A673 (cell line): Measurements from ENCODE around the gene AMPD2. TPM values are rescaled to one million over a fixed set of nuclear protein-coding genes. Genes with fewer than 3 reads are reported as not detected.

Source experiments
- BruUV-seq: library from RNA; stranded (reverse); fragments of 400-500 nt; replicated peaks from 2 replicates; lab custom pipeline; 2021; lab: Mats Ljungman, UMichigan
- CTCF ChIA-PET: fragments of 300-600 bp; sonication (Branson Sonifier 250); formaldehyde crosslinking; loops from one replicate; lab custom pipeline; 2022; ENCODE audit warnings: antibody characterized with exemption; lab: Charles Lee
- POLR2A ChIA-PET: fragments of 300-600 bp; sonication (Branson Sonifier 250); formaldehyde crosslinking; loops from one replicate; lab custom pipeline; 2022; ENCODE audit warnings: antibody characterized with exemption; ENCODE audit not compliant: low non-redundant PET; lab: Charles Lee
- DNase-seq: peaks from one replicate; pipeline ENCODE4 v3.0.0-alpha.2; 2015; ENCODE audit warnings: low spot score
- H3K27ac ChIP-seq: fragments of 200-600 bp; sonication (generic); 2 replicates; pipeline ENCODE4 v1.5.1; 2016; ENCODE audit warnings: mixed run types, low read depth, mild to moderate bottlenecking, mixed read lengths, antibody characterized with exemption, low read length; ENCODE audit not compliant: poor library complexity, severe bottlenecking
- H3K27me3 ChIP-seq: fragments of 200-600 bp; sonication (generic); replicated peaks from 2 replicates; pipeline ENCODE4 v1.6.1; 2017; ENCODE audit warnings: mixed run types, low read depth, mild to moderate bottlenecking, mixed read lengths, antibody characterized with exemption, low read length; ENCODE audit not compliant: insufficient read depth, poor library complexity
- H3K36me3 ChIP-seq: fragments of 200-600 bp; sonication (generic); 2 replicates; pipeline ENCODE4 v1.6.1; 2016; ENCODE audit warnings: mixed run types, mild to moderate bottlenecking, mixed read lengths, antibody characterized with exemption, low read length; ENCODE audit not compliant: insufficient read depth, poor library complexity, severe bottlenecking
- H3K4me1 ChIP-seq: fragments of 200-600 bp; sonication (generic); 2 replicates; pipeline ENCODE4 v1.6.1; 2017; ENCODE audit warnings: mixed run types, mild to moderate bottlenecking, mixed read lengths, antibody characterized with exemption, low read length; ENCODE audit not compliant: insufficient read depth, poor library complexity, severe bottlenecking
- H3K4me3 ChIP-seq: fragments of 200-600 bp; sonication (generic); 2 replicates; pipeline ENCODE4 v1.5.1; 2016; ENCODE audit warnings: low read depth, mixed run types, mild to moderate bottlenecking, mixed read lengths, low read length; ENCODE audit not compliant: poor library complexity, severe bottlenecking
- H3K9me3 ChIP-seq: fragments of 200-600 bp; sonication (generic); 2 replicates; pipeline ENCODE4 v1.6.1; 2016; ENCODE audit warnings: mixed run types, low read depth, mild to moderate bottlenecking, mixed read lengths, antibody characterized with exemption, low read length; ENCODE audit not compliant: poor library complexity, severe bottlenecking
- EZH2 ChIP-seq: fragments of 200-600 bp; sonication (generic); IDR thresholded peaks from 2 replicates; pipeline ENCODE4 v1.6.1; 2017; ENCODE audit warnings: borderline replicate concordance, low read depth, mild to moderate bottlenecking, mixed read lengths, antibody characterized with exemption, low read length; ENCODE audit not compliant: poor library complexity, severe bottlenecking
- intact Hi-C: fragments of 100-400 bp; cut with micrococcal nuclease; formaldehyde crosslinking; loops from one replicate; pipeline ENCODE4 v1.10.0; 2022; ENCODE audit not compliant: unreplicated experiment
- total RNA-seq: library from RNA; stranded (reverse); gene quantifications from 2 replicates; pipeline ENCODE4 v1.2.3, GENCODE V29; 2021
- TF ChIP-seq, protein P1 (sequence below): fragments of 300-800, 200-600 bp; sonication (generic); conservative IDR thresholded peaks from 2 replicates; pipeline ENCODE4 v1.5.1; 2017; ENCODE audit warnings: low read depth, mild to moderate bottlenecking, antibody characterized with exemption, low read length, moderate library complexity, mixed read lengths

The AMPD2 gene
- total RNA-seq, 1 experiment from 2014 or later, result 132 TPM

DNA sequence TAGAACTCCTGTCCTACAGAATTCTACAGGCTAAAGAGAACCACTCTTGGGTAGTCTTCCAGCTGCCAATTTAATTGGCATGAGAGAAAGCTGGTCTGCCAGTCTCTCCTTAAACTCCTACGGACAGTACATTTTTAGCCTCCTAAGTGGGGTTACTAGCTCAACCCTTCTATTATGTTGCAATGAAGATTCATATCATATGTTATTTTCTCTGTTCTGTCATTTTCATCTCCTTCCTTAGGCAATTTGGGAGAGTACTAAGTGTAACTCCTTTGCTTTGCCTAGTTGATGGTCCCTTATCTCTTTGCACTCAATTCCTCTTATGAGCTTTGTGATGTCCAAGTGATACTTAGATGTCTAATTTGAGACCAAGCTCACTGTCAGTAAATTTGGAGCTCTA lies 14.3 kb upstream of the AMPD2 start:
- Histone ChIP-seq H3K9me3 (no peaks in the 10 kb centered on the region), H3K36me3 (no peaks in the 10 kb centered on the region), H3K27me3 (no peaks in the 10 kb centered on the region), H3K4me1 (no peaks in the 10 kb centered on the region), H3K4me3 (no peak overlapping the region), H3K27ac (no peak overlapping the region)
- no TSS peak for BruUV-seq
- intact Hi-C loops, result no loop called here
- CTCF ChIA-PET, result no interaction called here
- TF ChIP-seq, protein P1, sequence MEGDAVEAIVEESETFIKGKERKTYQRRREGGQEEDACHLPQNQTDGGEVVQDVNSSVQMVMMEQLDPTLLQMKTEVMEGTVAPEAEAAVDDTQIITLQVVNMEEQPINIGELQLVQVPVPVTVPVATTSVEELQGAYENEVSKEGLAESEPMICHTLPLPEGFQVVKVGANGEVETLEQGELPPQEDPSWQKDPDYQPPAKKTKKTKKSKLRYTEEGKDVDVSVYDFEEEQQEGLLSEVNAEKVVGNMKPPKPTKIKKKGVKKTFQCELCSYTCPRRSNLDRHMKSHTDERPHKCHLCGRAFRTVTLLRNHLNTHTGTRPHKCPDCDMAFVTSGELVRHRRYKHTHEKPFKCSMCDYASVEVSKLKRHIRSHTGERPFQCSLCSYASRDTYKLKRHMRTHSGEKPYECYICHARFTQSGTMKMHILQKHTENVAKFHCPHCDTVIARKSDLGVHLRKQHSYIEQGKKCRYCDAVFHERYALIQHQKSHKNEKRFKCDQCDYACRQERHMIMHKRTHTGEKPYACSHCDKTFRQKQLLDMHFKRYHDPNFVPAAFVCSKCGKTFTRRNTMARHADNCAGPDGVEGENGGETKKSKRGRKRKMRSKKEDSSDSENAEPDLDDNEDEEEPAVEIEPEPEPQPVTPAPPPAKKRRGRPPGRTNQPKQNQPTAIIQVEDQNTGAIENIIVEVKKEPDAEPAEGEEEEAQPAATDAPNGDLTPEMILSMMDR, result no peak
- TF ChIP-seq EZH2, result no peak
- POLR2A ChIA-PET, result no interaction called here
- DNase-seq, result no peak

DNA sequence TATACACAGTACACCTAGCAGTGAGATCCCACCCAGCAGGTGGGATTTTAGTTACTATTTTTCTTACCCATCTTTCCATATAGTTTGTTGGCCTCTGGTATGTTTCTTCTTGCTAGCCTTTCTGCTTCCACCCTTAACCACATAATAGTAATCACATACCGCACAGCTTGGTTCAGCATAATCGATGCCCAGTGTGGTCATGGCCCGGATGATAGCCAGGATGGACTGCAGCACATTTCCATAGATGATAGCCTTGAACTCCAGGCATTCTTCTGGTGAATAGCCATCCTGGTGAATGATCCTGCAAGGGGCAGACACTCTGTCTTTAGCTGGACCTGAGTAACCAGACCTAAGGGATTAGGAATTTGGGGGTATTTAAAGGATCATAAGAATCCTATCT lies 9.8 kb upstream of the AMPD2 start:
- no peak for DNase-seq
- Histone ChIP-seq H3K27me3 (no peaks in the 10 kb centered on the region), H3K4me3 (no peak overlapping the region), H3K27ac (no peak overlapping the region), H3K9me3 (no peaks in the 10 kb centered on the region), H3K36me3 (no peaks in the 10 kb centered on the region), H3K4me1 (no peaks in the 10 kb centered on the region)
- ChIA-PET POLR2A (no interaction called here), CTCF (no interaction called here)
- BruUV-seq, result no TSS peak
- TF ChIP-seq, protein P1, result no peak
- no peak for TF ChIP-seq EZH2
- intact Hi-C loops, result no loop called here

DNA sequence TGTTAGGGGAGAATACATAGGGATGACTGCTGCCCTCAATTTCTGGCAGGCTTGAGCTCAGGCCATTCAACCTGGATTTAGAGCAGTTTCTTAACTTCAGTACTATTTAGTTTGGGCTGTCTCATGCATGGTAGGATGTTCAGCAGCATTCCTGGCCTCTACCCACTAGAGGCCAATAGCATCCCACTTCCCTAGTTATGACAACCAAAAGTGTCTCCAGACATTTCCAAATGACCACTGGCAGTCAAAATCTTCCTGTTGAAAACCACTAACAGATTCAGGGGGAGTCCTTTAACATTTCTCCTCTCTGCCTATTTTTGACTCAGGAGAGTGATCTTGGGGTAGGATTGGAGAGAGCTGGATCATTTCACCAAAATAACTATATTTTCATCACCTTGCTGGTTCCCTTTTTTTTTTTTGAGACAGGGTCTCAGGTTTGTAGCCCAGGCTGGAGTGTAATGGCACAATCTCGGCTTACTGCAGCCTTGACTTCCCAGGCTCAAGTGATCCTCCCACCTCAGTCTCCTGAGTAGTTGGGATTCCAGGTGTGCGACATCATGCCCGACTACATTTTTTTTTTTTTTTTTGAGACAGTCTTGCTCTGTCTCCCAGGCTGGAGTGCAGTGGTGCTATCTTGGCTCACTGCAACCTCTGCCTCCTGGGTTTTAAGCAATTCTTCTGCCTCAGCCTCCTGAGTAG lies 8.9 kb upstream of the AMPD2 start:
- H3K27ac ChIP-seq, result no peak overlapping the region
- no peaks in the 10 kb centered on the region for H3K36me3 ChIP-seq
- H3K9me3 ChIP-seq, result no peaks in the 10 kb centered on the region
- no peak overlapping the region for H3K4me3 ChIP-seq
- intact Hi-C loops, result no loop called here
- TF ChIP-seq, protein P1, result no peak
- no peak for TF ChIP-seq EZH2
- no peak for DNase-seq
- H3K27me3 ChIP-seq, result no peaks in the 10 kb centered on the region
- CTCF ChIA-PET, result interaction anchor here (0.8 kb wide), 1 partner anchor 78 kb away, joined by 3 read pairs; no protein-coding TSS in a partner anchor
- POLR2A ChIA-PET, result no interaction called here
- H3K4me1 ChIP-seq, result no peaks in the 10 kb centered on the region
- no TSS peak for BruUV-seq
